ENCODE data around the gene PDE7B.

PDE7B gene

GRCh38 chr6:136039185-136039584 lies 187.7 kb downstream of the PDE7B start:
- Histone ChIP-seq H3F3A (ENCODE audit: low read depth) (no peaks in the 10 kb centered on the region), H3K4me1 (ENCODE audit: insufficient read depth, low read length, poor library complexity, severe bottlenecking) (no peaks in the 10 kb centered on the region), H3K4me2 (ENCODE audit: low read depth, low read length, poor library complexity, severe bottlenecking) (no peak overlapping the region), H3K9me3 (ENCODE audit: insufficient read depth, low read depth, low read length) (no peaks in the 10 kb centered on the region), H3K9ac (ENCODE audit: low read depth, low read length, poor library complexity, severe bottlenecking) (no peak overlapping the region), H4K20me1 (ENCODE audit: insufficient read depth, low read length, poor library complexity, severe bottlenecking) (no peaks in the 10 kb centered on the region), H3K36me3 (ENCODE audit: insufficient read depth, low read length) (no peaks in the 10 kb centered on the region), H3K27me3 (ENCODE audit: insufficient read depth, low read length, poor library complexity, severe bottlenecking) (no peaks in the 10 kb centered on the region), H3K4me3 (ENCODE audit: low read length, poor library complexity, severe bottlenecking) (no peak overlapping the region), H3K79me2 (ENCODE audit: insufficient read depth, low read length) (no peaks in the 10 kb centered on the region), H2AFZ (ENCODE audit: low read length) (no peak overlapping the region), H3K9me2 (replicated peaks; ENCODE audit: low read depth, low read length) (no peaks in the 10 kb centered on the region)
- no peak for TF ChIP-seq EZH2phosphoT487 (IDR thresholded peaks at IDR 0.05; ENCODE audit: borderline replicate concordance)
- TF ChIP-seq CTCF (conservative IDR thresholded peaks at IDR 0.05; ENCODE audit: low read length), result no peak

GRCh38 chr6:136050475-136050874 lies 199.0 kb downstream of the PDE7B start:
- Histone ChIP-seq H3K27me3 (ENCODE audit: insufficient read depth, low read length, poor library complexity, severe bottlenecking) (no peaks in the 10 kb centered on the region), H2AFZ (ENCODE audit: low read length) (no peak overlapping the region), H3K9ac (ENCODE audit: low read depth, low read length, poor library complexity, severe bottlenecking) (no peak overlapping the region)

GRCh38 chr6:136051140-136051775 lies 199.8 kb downstream of the PDE7B start:
- Histone ChIP-seq H3K27me3 (ENCODE audit: insufficient read depth, low read length, poor library complexity, severe bottlenecking) (no peaks in the 10 kb centered on the region), H3K36me3 (ENCODE audit: insufficient read depth, low read length) (no peaks in the 10 kb centered on the region), H3K9me3 (ENCODE audit: insufficient read depth, low read depth, low read length) (no peaks in the 10 kb centered on the region), H3K9ac (ENCODE audit: low read depth, low read length, poor library complexity, severe bottlenecking) (no peak overlapping the region), H3K4me2 (ENCODE audit: low read depth, low read length, poor library complexity, severe bottlenecking) (peak overlapping the region; percentile 27), H3K79me2 (ENCODE audit: insufficient read depth, low read length) (no peaks in the 10 kb centered on the region), H3K4me1 (ENCODE audit: insufficient read depth, low read length, poor library complexity, severe bottlenecking) (peaks cover 6% of the 10 kb centered on the region), H2AFZ (ENCODE audit: low read length) (no peak overlapping the region), H3K4me3 (ENCODE audit: low read length, poor library complexity, severe bottlenecking) (no peak overlapping the region), H4K20me1 (ENCODE audit: insufficient read depth, low read length, poor library complexity, severe bottlenecking) (no peaks in the 10 kb centered on the region), H3F3A (ENCODE audit: low read depth) (0 out of 2 replicates have a peak, but pooled peaks cover 3% of the 10 kb centered on the region), H3K9me2 (replicated peaks; ENCODE audit: low read depth, low read length) (no peaks in the 10 kb centered on the region)
- TF ChIP-seq CTCF (conservative IDR thresholded peaks at IDR 0.05; ENCODE audit: low read length) (no peak), EZH2phosphoT487 (IDR thresholded peaks at IDR 0.05; ENCODE audit: borderline replicate concordance) (no peak)

More at GRCh38 chr6:136050475-136050874, 199.0 kb downstream of the PDE7B start:
- Histone ChIP-seq H3K4me2 (ENCODE audit: low read depth, low read length, poor library complexity, severe bottlenecking) (peak overlapping the region; percentile 27), H3K36me3 (ENCODE audit: insufficient read depth, low read length) (no peaks in the 10 kb centered on the region), H3K9me2 (replicated peaks; ENCODE audit: low read depth, low read length) (no peaks in the 10 kb centered on the region), H3K9me3 (ENCODE audit: insufficient read depth, low read depth, low read length) (no peaks in the 10 kb centered on the region), H3K79me2 (ENCODE audit: insufficient read depth, low read length) (no peaks in the 10 kb centered on the region), H3F3A (ENCODE audit: low read depth) (0 out of 2 replicates have a peak, but pooled peaks cover 3% of the 10 kb centered on the region), H4K20me1 (ENCODE audit: insufficient read depth, low read length, poor library complexity, severe bottlenecking) (no peaks in the 10 kb centered on the region), H3K4me1 (ENCODE audit: insufficient read depth, low read length, poor library complexity, severe bottlenecking) (peaks cover 6% of the 10 kb centered on the region), H3K4me3 (ENCODE audit: low read length, poor library complexity, severe bottlenecking) (no peak overlapping the region)
- TF ChIP-seq EZH2phosphoT487 (IDR thresholded peaks at IDR 0.05; ENCODE audit: borderline replicate concordance) (no peak), CTCF (conservative IDR thresholded peaks at IDR 0.05; ENCODE audit: low read length) (no peak)
